Liver (tissue), 3 donors: ENCODE measurements around the gene PCSK6.

Experiments used
- CTCF ChIP-seq: fragments of 150-350 bp; IDR thresholded peaks from 2 replicates; pipeline ENCODE4 v1.5.1; 2017; ENCODE audit warnings: improper control_type of control experiment, low read depth, low read length; ENCODE audit not compliant: missing input control
- RAD21 ChIP-seq, 2 donors: IDR thresholded peaks; 2 replicates each; pipeline ENCODE4 v1.6.1; 2016; ENCODE audit warnings: antibody characterized with exemption in 2 of 2, mild to moderate bottlenecking in 2 of 2
- RXRA ChIP-seq, 2 donors: IDR thresholded peaks; 2 replicates each; pipeline ENCODE4 v1.6.1; 2017 to 2018; ENCODE audit warnings: antibody characterized with exemption in 2 of 2, mild to moderate bottlenecking in 1 of 2
- SP1 ChIP-seq: IDR thresholded peaks from 2 replicates; pipeline ENCODE4 v1.6.1; 2018; ENCODE audit warnings: antibody characterized with exemption, mild to moderate bottlenecking
- donor health status: healthy.
- donor health status: healthy.

GRCh38 chr15:101424984-101425383, 64.5 kb downstream of the PCSK6 start:
- TF ChIP-seq CTCF (no peak), RAD21 (IDR thresholded peaks at IDR 0.05) (no peak), RXRA (IDR thresholded peaks at IDR 0.05) (no peak), SP1 (no peak)
